ENCODE results near the gene MIR17HG. TPM values are rescaled to one million over a fixed set of nuclear protein-coding genes. Genes with fewer than 3 reads are reported as not detected.

The MIR17HG gene
- total RNA-seq, 3 donors from 2014 or later (not counting 1 experiment from before 2014, with no cell fraction given) = 2.2 to 8.1 (median 6.1) TPM

DNA sequence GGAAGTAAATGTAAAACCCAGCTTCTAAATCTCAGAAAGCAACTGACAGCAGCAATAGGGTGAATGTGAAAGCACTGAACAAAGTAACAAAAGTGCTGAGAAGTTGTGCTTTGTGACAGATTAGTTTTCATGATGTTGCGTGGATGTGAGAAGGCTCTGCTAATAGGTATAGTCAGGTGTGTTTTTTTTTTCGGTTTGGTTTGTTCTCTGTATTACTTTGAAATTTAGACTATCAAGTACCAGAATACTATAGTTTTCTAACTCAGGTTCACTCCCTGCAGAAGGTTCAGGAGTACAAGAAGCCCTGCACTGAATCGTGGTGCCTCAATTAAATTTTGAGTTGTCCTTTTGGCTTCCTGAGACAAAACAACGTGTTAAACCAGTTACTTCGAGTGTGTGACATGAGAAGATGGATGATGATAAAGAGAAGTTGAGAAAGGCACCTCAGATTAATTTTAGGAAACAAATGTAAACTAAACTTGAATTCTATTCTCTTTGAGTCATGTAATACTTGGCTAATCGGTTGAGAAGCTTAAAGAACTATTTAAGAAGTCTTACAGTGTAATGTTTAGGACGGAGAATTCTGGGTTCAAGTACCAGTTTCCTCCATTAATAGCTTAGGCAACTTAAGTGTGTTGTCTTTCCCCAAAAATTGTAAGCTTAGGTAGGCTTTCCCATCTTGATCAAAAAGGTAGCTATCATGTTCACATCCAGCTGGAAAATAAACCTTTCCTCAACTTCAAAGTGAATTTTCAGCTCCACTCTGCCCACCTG lies 10.3 kb downstream of the MIR17HG start:
- WGBS (ENCODE audit: insufficient coverage) = 60% methylated on average over 6 of the region's 7 CpGs
- Mint-ChIP-seq H3K27me3 (ENCODE audit: low read depth in 2 of 2) (no peaks in the 10 kb centered on the region), H3K27ac (peak overlapping the region in 1 of 2 donors; percentile 61), H3K4me3 (no peak overlapping the region), H3K36me3 (peaks cover 13% of the 10 kb centered on the region), H3K9me3 (no peaks in the 10 kb centered on the region), H3K4me1 (no peaks in the 10 kb centered on the region)
- H3K36me3 ChIP-seq (ENCODE audit: control insufficient read depth, insufficient read depth, low read length) = peaks cover 18% of the 10 kb centered on the region
- H3K9me3 ChIP-seq (ENCODE audit: control insufficient read depth, insufficient read depth, low read length) = no peaks in the 10 kb centered on the region
- TF ChIP-seq CTCF (IDR thresholded peaks at IDR 0.05) = no peak
- intact Hi-C loops (cut with micrococcal nuclease) = no loop called here
- H3K27ac ChIP-seq (ENCODE audit: low read length) = no peak overlapping the region
- H3K4me1 ChIP-seq (ENCODE audit: control insufficient read depth, insufficient read depth, low read length) = no peaks in the 10 kb centered on the region
- DNase-seq (no peak), ATAC-seq (no peak)
- H3K27me3 ChIP-seq (ENCODE audit: control insufficient read depth, insufficient read depth, low read length) = no peaks in the 10 kb centered on the region
- no peak overlapping the region for H3K4me3 ChIP-seq (ENCODE audit: low read length)

- no peaks in the 10 kb centered on the region for H3K27me3 Mint-ChIP-seq (ENCODE audit: low read depth in 2 of 2)
- no peaks in the 10 kb centered on the region for H3K4me1 Mint-ChIP-seq
- H3K4me3 Mint-ChIP-seq = no peak overlapping the region
- no peak for DNase-seq
- H3K9me3 Mint-ChIP-seq = no peaks in the 10 kb centered on the region
- Histone ChIP-seq H3K4me1 (ENCODE audit: control insufficient read depth, insufficient read depth, low read length) (no peaks in the 10 kb centered on the region), H3K27ac (ENCODE audit: low read length) (no peak overlapping the region), H3K36me3 (ENCODE audit: control insufficient read depth, insufficient read depth, low read length) (peaks cover 14% of the 10 kb centered on the region), H3K9me3 (ENCODE audit: control insufficient read depth, insufficient read depth, low read length) (no peaks in the 10 kb centered on the region), H3K4me3 (ENCODE audit: low read length) (no peak overlapping the region), H3K27me3 (ENCODE audit: control insufficient read depth, insufficient read depth, low read length) (no peaks in the 10 kb centered on the region)
- peak overlapping the region in 1 of 2 donors; percentile 61 for H3K27ac Mint-ChIP-seq
- WGBS (ENCODE audit: insufficient coverage) = 58% methylated on average over 2 of the region's 2 CpGs
- intact Hi-C loops (cut with micrococcal nuclease) = no loop called here
- H3K36me3 Mint-ChIP-seq = peaks cover 12% of the 10 kb centered on the region
- no peak for TF ChIP-seq CTCF (IDR thresholded peaks at IDR 0.05)
- ATAC-seq = no peak
Observed at GRCh38 chr13:91358387-91358782, 10.9 kb downstream of the MIR17HG start.

DNA sequence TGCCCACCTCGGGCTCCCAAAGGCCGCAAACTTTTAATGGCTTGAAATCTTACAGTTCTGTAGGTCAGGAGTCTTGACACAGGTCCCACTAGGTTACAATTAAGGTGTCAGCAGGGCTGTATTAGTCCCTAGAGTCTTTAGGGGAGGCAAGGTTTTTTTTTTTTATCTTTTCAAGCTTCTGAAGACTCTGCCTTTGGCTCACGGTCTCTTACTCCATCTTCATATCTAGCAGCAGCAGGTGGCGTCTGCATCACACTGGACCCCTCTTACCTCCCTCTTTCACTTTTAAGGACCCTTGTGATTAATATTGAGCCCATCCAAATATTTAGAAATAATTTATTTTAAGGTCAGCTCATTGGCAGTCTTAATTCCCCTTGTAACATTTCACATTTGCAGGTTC lies 11.6 kb downstream of the MIR17HG start:
- H3K9me3 ChIP-seq (ENCODE audit: control insufficient read depth, insufficient read depth, low read length) = no peaks in the 10 kb centered on the region
- ATAC-seq = no peak
- 91% methylated on average over 4 of the region's 4 CpGs for WGBS (ENCODE audit: insufficient coverage)
- H3K4me1 ChIP-seq (ENCODE audit: control insufficient read depth, insufficient read depth, low read length) = no peaks in the 10 kb centered on the region
- no peaks in the 10 kb centered on the region for H3K27me3 ChIP-seq (ENCODE audit: control insufficient read depth, insufficient read depth, low read length)
- H3K4me1 Mint-ChIP-seq = no peaks in the 10 kb centered on the region
- no peak overlapping the region for H3K27ac ChIP-seq (ENCODE audit: low read length)
- H3K9me3 Mint-ChIP-seq = no peaks in the 10 kb centered on the region
- H3K4me3 ChIP-seq (ENCODE audit: low read length) = no peak overlapping the region
- no peak overlapping the region for H3K4me3 Mint-ChIP-seq
- H3K27me3 Mint-ChIP-seq (ENCODE audit: low read depth in 2 of 2) = no peaks in the 10 kb centered on the region
- H3K27ac Mint-ChIP-seq = no peak overlapping the region
- DNase-seq = no peak
- no peak for TF ChIP-seq CTCF (IDR thresholded peaks at IDR 0.05)
- H3K36me3 Mint-ChIP-seq = peaks cover 4% of the 10 kb centered on the region
- intact Hi-C loops (cut with micrococcal nuclease) = no loop called here
- peaks cover 8% of the 10 kb centered on the region for H3K36me3 ChIP-seq (ENCODE audit: control insufficient read depth, insufficient read depth, low read length)

DNA sequence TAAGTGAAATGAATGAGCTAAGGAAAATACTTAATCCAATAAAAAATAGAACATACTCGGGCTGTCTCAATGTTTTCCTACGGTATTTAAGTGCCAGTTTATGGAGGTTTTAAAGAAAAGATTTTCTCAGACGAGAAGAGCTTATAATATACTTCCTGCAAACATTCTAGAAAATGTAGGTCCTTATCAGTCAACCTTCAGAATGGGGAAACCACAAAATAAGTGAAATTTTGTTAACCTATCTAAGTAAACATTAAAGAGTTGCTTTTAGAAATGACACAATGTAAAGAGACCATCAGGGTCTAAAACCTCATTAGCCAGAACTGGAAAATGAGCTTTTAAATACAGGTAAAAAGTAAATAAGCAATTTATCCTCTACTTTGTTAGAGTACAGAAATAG lies 12.1 kb downstream of the MIR17HG start:
- no peak overlapping the region for H3K4me3 Mint-ChIP-seq
- no peak overlapping the region for H3K27ac Mint-ChIP-seq
- no peaks in the 10 kb centered on the region for H3K9me3 Mint-ChIP-seq
- no peak for DNase-seq
- no peak for TF ChIP-seq CTCF (IDR thresholded peaks at IDR 0.05)
- intact Hi-C loops (cut with micrococcal nuclease) = no loop called here
- peaks cover 3% of the 10 kb centered on the region for H3K36me3 ChIP-seq (ENCODE audit: control insufficient read depth, insufficient read depth, low read length)
- no peaks in the 10 kb centered on the region for H3K36me3 Mint-ChIP-seq
- no peaks in the 10 kb centered on the region for H3K27me3 Mint-ChIP-seq (ENCODE audit: low read depth in 2 of 2)
- ATAC-seq = no peak
- no CpG with 5 or more reads among the region's 3 CpGs for WGBS (ENCODE audit: insufficient coverage)
- no peaks in the 10 kb centered on the region for H3K27me3 ChIP-seq (ENCODE audit: control insufficient read depth, insufficient read depth, low read length)
- no peaks in the 10 kb centered on the region for H3K4me1 ChIP-seq (ENCODE audit: control insufficient read depth, insufficient read depth, low read length)
- no peak overlapping the region for H3K27ac ChIP-seq (ENCODE audit: low read length)
- H3K4me3 ChIP-seq (ENCODE audit: low read length) = no peak overlapping the region
- H3K9me3 ChIP-seq (ENCODE audit: control insufficient read depth, insufficient read depth, low read length) = no peaks in the 10 kb centered on the region
- no peaks in the 10 kb centered on the region for H3K4me1 Mint-ChIP-seq

Measured in natural killer cell (primary cell).